ENCODE data around the gene EEFSEC. TPM values are rescaled to one million over a fixed set of nuclear protein-coding genes. Genes with fewer than 3 reads are reported as not detected.

Gene EEFSEC
- polyA plus RNA-seq, 1 donor from 2014 or later, result 4.6 TPM

GRCh38 chr3:128454310-128454618 is 301.0 kb downstream of the EEFSEC start:
- H4K20me1 ChIP-seq (ENCODE audit: insufficient read depth), result no peaks in the 10 kb centered on the region
- no peak overlapping the region for H3K27ac ChIP-seq (ENCODE audit: low read length)
- no peaks in the 10 kb centered on the region for H3K36me3 ChIP-seq (ENCODE audit: insufficient read depth, low read length)
- no peaks in the 10 kb centered on the region for H3K9me2 ChIP-seq (ENCODE audit: insufficient read depth, low read length)
- no peaks in the 10 kb centered on the region for H3K9me3 ChIP-seq (ENCODE audit: low read length)
- no peaks in the 10 kb centered on the region for H3K79me2 ChIP-seq (replicated peaks; ENCODE audit: insufficient read depth, low read length)
- H3K4me2 ChIP-seq (ENCODE audit: low read length), result no peak overlapping the region
- H3K27me3 ChIP-seq (ENCODE audit: insufficient read depth, low read depth, low read length), result no peaks in the 10 kb centered on the region
- no peak overlapping the region for H3K4me3 ChIP-seq (ENCODE audit: low read length)
- H3K9ac ChIP-seq (ENCODE audit: low read length), result no peak overlapping the region
- no peak for TF ChIP-seq CTCF (IDR thresholded peaks at IDR 0.05; ENCODE audit: poor library complexity, severe bottlenecking)
- TF ChIP-seq EZH2 (IDR thresholded peaks at IDR 0.05; ENCODE audit: borderline replicate concordance, insufficient read depth, low read length, poor library complexity, severe bottlenecking), result no peak
- no peak for TF ChIP-seq TAF1 (IDR thresholded peaks at IDR 0.05; ENCODE audit: low read depth)
- no peak for TF ChIP-seq EP300 (conservative IDR thresholded peaks at IDR 0.05; ENCODE audit: poor library complexity, severe bottlenecking)
- TF ChIP-seq SMC3 (conservative IDR thresholded peaks at IDR 0.05; ENCODE audit: poor library complexity), result no peak
- no peak for TF ChIP-seq RAD21 (conservative IDR thresholded peaks at IDR 0.05)
- no peak for TF ChIP-seq MXI1 (conservative IDR thresholded peaks at IDR 0.05; ENCODE audit: poor library complexity, severe bottlenecking)
- no peak for TF ChIP-seq POLR2AphosphoS5 (IDR thresholded peaks at IDR 0.05)
- TF ChIP-seq REST (IDR thresholded peaks at IDR 0.05; ENCODE audit: borderline replicate concordance), result no peak
- no peaks in the 10 kb centered on the region for H3F3A ChIP-seq (ENCODE audit: insufficient read depth, low read length, poor library complexity, severe bottlenecking)
- H2AFZ ChIP-seq (ENCODE audit: low read depth, low read length), result no peak overlapping the region

GRCh38 chr3:128455116-128455515 is 301.8 kb downstream of the EEFSEC start:
- Histone ChIP-seq H3K79me2 (replicated peaks; ENCODE audit: insufficient read depth, low read length) (no peaks in the 10 kb centered on the region), H3K27me3 (ENCODE audit: insufficient read depth, low read depth, low read length) (no peaks in the 10 kb centered on the region), H3K36me3 (ENCODE audit: insufficient read depth, low read length) (no peaks in the 10 kb centered on the region), H4K20me1 (ENCODE audit: insufficient read depth) (no peaks in the 10 kb centered on the region), H3K4me2 (ENCODE audit: low read length) (no peak overlapping the region), H3K9ac (ENCODE audit: low read length) (no peak overlapping the region), H3F3A (ENCODE audit: insufficient read depth, low read length, poor library complexity, severe bottlenecking) (no peaks in the 10 kb centered on the region), H3K9me2 (ENCODE audit: insufficient read depth, low read length) (no peaks in the 10 kb centered on the region), H3K4me3 (ENCODE audit: low read length) (no peak overlapping the region), H3K9me3 (ENCODE audit: low read length) (no peaks in the 10 kb centered on the region), H3K27ac (ENCODE audit: low read length) (no peak overlapping the region), H2AFZ (ENCODE audit: low read depth, low read length) (no peak overlapping the region)
- no peak for TF ChIP-seq POLR2AphosphoS5 (IDR thresholded peaks at IDR 0.05)
- no peak for TF ChIP-seq RAD21 (conservative IDR thresholded peaks at IDR 0.05)
- TF ChIP-seq MXI1 (conservative IDR thresholded peaks at IDR 0.05; ENCODE audit: poor library complexity, severe bottlenecking), result no peak
- no peak for TF ChIP-seq REST (IDR thresholded peaks at IDR 0.05; ENCODE audit: borderline replicate concordance)

Data from neural cell (in vitro differentiated cells).